Medulla oblongata (tissue), 1 donor: ENCODE measurements around the gene SIVA1.
A peak's percentile ranks its signal among the peaks of the same experiment; 100 is the strongest.
"Not testable (repeated sequence)": the region's sequence is repeated elsewhere in the genome, so short reads cannot be mapped to it uniquely, and the experiment has no call there.

ENCODE experiments used
- DNase-seq: peaks from one replicate; pipeline ENCODE4 v3.0.0-alpha.2; 2015; ENCODE audit errors: extremely low spot score

Gene SIVA1

DNA sequence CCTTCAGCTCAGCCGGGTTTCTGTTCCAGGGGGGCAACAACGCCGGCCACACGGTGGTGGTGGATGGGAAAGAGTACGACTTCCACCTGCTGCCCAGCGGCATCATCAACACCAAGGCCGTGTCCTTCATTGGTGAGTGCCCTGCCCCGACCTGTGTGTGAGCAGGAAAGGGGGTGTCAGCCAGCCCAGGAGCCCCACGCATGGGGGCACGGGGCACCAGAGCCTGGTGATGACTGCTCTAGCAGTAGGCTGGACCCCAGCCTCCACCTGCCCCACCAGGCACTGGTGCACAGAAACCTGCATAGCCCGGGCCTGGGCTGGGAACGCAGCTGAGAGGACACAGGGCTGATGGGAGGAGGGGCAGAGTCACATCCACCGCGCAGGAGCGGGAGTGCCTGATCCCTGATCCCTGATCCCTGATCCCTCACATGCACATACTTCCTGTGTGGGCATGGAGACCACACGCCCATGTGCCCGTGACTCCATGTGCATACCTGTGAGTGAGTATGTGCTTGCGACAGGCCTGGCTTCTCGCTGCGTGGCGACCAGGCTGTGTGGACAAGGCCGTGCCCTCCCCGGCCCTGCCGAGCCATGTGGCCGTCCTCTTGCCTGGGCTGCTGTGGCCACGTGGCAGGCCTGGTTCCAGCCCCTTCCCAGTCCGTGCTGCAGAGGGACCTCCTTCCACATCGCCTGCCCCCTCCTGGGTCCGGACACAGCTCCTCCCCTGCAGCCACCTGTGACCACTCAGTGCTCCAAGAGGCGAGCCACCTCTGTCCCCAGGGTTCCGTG, 17.8 kb upstream of the SIVA1 start:
- DNase-seq: no peak

DNA sequence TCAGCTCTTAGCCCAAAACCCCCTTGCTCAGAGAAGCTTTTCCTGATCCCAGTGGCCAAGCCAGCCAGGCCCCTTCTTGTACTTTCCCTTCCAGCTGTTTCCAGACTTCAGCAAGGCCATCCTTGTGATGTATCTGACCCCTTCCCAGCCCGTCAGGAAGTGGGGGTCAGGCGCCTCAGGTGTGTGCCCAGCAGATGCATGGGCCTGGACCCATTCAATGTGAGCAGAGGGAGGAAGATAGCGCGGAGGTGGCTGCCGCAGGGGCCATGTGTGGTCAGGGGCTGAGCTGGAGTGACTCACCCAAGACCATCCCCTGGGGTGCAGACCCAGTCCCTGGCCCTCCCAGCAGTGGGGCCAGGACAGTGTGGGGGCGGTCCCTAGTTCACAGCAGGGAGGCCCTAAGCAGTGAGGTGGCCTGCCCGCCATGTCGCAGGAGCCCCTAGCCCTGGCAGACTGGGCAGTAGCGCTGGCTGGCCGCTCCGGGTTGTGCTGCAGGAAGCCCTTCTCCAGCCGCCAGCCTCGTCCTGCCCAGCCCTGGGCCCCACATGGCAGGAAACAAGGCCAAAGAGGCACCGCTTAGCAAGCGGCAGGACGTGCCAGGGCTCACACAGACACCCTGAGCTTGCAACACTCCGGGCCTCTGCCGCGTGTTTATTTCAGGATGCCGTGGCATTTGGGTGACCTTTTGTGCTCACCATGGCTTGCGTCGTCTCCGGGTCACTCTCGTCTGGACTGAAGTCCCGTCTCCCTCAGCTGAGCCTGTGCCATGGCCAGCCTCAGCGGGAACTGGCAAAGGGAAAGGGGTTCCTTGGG, 16.9 kb upstream of the SIVA1 start:
- DNase-seq: peak; percentile 82

DNA sequence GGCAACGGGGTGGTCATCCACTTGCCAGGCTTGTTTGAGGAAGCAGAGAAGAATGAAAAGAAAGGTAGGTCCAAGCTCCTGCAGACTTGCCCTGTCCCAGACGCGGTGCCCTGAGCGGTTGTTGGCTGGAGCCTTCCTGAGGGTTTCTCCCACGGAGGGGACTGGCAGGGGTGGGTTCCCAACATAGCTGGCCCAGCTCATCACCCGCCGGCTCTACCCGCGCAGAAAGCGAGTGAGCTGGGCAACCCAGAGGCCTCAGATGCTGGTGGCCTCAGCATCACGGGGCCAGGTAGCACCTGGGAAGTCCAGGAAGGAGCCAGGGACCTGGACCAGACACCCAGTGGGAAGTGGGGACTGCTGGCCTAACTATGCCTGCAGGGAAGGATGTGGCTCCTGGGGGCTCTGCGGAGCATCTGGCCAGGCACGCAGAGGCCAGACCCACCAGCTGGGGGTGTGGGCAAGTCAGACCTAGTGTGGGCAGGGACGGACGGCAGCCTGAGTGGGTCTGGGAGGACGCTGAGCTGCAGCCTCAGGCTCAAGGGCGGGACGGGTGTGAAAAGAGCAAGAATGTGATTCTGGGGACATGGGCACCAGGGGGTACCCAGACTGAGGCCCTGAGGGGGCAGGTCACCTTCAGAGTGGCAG, 14.4 kb upstream of the SIVA1 start:
- no peak for DNase-seq

DNA sequence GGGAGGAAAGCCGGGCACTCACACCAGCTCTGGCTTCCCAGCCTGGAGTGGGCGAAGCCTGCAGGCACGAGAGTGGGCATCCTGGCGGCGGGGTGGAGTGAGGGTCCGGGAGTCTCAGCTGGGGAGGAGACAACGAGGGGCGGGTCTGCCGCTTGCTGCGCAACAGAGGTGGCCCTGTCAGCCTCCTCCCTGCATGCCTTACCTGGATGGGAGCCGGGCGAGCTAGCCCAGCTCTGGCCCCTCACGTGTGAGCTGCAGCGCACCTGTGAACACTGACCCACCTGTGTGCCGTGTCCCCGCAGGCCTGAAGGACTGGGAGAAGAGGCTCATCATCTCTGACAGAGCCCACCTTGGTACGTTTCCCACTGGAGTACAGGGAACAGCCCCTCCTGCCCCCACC, 13.9 kb upstream of the SIVA1 start:
- no peak for DNase-seq

DNA sequence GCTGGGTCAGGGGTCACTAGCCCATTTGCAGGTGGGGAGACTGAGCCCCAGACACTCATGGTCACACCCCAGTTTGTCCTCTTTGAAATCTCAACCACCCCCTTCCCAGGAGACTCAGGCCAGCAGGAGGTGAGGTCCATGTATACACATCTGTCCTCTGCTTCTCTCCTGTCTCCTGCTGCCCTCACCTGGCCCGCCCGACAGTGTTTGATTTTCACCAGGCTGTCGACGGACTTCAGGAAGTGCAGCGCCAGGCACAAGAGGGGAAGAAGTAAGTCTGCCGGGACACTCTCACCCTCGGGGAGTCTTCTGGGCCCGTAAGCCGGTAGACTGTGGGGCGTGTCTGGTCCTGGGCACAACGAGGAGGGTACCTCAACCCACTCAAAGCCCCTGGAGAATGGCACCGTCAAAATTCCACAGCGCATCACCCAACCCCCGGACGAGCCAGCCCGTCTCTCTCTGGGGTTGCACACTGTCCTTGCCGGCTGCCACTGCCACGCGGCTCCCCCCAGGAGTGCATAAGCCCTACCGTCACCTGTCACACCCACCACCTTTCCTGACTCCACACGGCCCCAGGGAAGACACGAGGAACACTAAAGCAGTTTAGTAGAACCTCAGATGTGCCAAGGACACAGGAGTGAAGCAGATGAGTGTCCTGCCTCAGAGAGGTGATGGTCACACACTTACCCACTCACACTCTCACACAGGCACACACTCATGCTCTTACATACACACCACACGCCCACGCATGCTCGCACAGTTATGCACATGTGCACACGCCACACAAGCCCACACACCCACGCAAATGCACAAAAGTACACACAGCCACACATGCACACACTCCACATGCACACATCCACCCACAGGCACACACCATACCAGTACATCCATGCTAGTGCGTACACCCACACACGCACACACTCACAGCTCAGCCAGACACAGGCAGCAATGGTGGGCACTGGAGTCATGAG, 13.1 kb upstream of the SIVA1 start:
- DNase-seq: no peak

DNA sequence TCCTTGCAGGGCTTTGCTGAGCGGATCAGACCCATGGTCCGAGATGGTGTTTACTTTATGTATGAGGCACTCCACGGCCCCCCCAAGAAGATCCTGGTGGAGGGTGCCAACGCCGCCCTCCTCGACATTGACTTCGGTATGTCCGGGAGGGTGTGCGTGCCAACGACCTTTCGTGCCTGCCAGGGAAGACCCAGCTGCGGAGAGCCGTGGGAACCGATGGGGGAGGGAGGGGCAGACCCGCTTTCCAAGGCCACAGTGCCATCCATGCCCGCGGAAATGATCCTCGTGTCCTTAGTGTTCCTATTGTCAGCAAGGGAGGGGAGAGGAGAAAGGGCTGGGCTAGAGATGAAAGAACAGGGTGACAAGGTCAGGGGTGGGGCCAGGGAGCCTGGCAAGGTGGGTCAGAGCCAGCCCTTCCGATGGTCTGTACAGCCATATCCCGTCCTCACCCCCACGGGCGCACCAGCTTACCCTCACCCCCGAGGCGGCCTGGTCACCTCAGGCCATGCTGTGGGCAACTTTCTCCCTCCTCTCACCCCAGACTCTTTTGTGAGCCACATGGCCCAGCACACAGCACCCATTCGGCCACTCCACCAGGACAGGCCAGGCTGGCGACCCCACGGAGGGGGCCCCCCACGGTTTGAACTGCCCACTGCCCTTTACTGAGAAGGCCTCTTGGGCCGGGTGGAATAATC, 11.7 kb upstream of the SIVA1 start:
- DNase-seq: no peak

DNA sequence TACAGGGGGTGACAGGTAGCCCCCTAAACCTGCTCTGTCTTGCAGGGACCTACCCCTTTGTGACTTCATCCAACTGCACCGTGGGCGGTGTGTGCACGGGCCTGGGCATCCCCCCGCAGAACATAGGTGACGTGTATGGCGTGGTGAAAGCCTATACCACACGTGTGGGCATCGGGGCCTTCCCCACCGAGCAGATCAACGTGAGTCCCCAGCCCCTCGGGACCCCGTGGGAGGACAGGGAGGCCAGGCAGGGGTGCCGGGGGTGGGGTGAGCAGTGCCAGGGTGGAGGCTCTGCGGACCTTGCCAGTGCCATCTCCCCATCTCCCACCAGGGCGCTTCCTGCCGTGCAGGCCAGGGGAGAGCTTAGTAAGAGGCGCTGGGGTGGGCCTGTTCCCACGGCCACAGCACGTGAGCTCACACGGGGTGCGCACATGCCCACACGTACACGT, 11.1 kb upstream of the SIVA1 start:
- DNase-seq: no peak

DNA sequence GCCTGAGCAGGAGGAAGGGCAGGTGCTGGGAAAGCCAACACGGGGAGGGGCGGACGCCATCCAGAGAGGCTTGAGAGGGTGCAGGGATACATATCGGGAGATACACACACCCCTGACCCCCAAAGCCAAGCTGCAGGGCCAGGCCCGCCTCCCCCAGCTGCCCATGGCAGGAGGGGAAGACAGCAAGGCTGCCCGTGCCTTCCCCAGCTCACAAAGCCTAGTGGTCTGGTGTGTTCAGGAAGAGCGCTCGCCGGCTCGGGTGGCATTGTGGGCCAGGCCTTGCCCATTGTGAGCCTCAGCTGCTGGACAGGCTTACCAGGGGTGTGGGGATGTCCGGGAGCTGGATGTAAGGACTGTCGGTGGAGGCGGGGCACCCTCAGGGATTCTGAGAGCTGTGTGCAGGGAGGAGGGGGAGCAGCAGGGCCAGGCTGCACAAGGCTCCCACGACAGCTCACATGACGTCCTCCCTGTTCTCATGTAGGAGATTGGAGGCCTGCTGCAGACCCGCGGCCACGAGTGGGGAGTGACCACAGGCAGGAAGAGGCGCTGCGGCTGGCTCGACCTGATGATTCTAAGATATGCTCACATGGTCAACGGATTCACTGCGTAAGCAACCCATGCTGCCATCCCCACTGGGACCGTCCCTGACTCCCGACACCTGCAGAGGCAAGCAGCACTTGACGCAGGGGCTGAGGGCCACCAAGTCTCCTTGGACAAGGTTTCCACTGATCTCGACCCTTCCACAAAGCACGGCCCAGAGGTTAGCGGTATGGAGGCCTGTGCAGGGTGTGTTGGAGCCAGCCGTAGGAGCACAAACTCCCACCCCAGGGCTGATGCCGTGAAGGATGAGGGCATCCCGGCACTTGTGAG, 10.1 kb upstream of the SIVA1 start:
- DNase-seq: no peak

DNA sequence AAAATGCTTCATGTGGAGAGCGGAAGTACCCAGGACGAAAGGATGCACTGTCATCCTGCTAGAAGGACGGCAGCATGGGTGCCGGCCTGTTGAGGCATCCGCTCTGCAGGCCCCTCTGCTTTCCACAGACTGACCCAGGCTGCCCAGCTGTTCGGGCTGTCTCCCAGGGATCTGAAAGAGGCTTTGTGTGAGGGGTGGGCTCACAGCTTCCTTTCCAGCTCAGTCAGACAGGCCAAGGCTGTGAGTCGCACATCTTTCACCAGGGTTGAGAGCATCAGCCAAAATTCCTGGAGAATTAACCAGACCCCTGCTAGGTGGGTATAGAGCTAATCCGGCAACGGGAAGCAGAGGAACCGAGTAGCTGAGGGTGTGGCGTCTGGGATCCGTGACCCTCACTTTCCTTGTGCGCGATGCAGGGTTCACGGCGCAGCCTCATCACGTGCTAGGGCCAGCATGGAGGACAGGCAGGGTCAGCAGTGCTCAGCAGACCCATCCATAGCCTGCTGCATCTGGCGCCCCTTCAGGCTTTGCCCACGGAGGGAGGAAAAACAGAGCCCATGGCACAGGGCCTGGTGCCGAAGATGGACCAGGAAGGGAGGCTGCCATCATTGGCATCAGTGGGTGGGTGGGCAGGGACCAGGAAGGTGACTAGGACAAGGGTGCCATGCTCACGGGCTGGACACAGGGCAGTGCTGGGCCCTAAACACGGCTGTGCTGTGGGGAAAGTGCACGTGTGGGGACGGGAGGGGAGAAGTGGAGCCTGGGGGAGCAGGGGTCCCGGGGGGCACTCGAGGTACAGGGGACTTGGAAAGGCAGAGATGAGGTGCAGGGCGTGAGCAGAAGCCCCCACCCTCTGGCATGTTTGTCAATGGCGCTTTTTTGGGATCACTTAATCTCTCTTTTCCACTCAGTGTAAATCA, 9.2 kb upstream of the SIVA1 start:
- peak; percentile 53 for DNase-seq

DNA sequence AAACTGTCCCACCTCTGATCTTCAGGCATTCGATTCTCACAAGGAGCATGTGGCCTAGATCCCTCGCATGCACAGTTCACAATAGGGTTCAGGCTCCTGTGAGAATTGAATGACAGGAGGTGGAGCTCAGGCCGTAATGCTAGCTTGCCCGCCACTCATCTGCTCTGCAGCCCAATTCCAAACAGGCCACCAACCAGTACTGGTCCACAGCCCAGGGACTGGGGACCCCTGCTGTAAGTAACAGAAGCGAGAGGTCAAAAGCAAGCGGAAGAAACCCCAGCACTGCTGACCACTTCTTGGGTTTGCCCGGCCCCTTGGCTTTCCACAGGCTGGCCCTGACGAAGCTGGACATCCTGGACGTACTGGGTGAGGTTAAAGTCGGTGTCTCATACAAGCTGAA, 8.5 kb upstream of the SIVA1 start:
- DNase-seq: no peak

DNA sequence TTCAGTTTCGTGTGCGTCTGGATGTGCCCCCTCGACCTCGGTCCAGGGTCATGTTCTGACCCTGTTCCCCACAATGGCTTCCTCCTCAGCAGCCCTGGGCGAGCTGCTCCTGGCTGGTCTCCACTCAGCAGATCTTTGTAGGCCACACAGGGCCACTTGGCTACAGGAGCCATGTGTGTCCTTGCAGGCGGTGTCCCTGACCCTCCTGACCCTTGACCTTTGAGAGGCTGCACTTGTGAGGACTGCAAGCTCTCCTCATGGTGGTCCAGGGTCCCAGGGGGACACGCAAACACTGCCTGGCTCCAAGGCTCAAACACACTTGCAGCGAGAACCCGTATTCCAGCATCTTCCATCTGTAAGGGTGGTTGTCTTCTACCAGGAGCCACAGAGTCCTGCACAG, 7.5 kb upstream of the SIVA1 start:
- DNase-seq: no peak

DNA sequence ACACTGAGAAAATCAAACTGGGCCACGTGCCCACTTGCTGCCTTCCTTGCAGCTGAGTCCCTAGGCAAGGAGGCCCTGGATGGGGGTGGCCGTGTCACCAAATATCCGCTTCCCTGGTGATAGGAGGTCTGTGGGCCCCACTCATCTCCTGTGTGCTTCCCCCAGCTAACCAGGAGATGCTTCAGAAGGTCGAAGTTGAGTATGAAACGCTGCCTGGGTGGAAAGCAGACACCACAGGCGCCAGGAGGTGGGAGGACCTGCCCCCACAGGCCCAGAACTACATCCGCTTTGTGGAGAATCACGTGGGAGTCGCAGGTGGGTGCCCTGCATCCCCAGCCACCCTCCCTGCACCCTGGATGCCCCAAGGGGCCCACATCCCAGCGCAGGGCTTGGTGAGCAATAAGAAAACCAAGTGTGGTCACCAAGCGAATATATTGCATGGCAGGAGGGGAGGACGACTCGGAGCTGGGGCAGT, 6.8 kb upstream of the SIVA1 start:
- no peak for DNase-seq

DNA sequence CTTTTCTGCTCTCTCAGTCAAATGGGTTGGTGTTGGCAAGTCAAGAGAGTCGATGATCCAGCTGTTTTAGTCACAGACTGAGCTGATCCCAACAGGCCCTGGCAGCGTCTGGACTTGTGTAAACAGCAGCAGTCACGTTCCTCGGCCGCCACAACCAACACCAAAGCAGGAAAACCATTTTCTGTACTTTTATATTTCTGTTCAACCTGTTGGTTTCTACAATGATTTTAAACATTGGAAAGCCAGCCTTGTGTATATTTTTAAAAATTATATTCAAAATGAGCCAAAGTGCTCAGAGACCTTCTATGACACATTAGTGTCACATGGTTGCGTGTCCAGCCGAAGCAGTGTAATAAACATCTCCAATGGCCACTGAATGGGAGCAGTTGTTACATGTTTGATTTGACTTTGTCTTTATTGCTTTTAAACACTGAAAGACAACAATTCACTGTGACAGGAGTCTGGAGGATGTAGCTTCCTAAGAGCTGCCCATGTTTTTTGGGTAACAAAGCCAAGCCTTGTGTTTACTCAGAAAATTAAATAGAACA, 5.9 kb upstream of the SIVA1 start:
- peak; percentile 48 for DNase-seq

DNA sequence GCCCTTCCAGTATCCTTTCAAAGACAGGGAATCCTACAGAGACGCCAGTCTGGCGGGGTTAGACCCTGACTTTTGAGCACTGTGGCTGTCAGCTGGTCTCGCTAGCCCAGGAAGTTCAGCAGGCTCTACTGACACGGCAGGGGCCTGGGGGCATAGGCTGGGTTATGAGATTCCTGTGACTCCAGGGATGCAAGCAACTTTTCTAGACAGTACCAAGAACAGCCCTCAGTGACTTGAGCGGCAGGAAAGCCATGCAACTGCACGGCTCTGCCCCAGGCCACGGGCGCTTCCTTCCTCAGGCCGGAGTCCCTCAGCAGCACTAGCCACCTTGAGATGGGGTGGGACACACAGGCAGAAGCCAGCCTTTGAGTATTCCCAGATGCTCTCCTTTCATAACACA, 5.1 kb upstream of the SIVA1 start:
- no peak for DNase-seq

DNA sequence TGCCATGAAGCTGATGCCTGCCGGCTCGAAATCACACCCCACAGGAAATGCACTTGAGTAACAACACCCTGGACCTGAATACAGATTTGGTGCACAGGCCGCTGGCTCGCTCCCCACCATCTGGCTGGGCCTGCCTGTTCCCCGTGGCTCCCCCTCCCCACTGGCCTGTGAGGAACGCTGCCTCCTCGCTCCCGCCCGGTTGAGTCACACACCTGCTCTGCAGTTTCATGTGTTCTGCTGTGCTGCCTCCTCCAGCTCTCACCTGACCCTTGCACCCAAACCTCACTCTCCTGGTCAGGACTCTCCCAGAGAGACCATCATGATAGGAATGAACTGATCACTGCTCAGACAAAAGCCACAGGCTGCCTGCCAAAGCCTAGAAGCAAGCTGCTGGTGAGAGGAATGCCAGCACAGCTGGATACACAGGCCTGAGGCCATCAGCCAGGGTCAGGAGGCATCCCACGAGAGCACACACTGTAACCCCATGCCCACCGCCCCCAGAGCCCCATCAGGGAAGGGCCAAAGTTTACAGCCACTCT, 3.8 kb upstream of the SIVA1 start:
- peak; percentile 61 for DNase-seq

DNA sequence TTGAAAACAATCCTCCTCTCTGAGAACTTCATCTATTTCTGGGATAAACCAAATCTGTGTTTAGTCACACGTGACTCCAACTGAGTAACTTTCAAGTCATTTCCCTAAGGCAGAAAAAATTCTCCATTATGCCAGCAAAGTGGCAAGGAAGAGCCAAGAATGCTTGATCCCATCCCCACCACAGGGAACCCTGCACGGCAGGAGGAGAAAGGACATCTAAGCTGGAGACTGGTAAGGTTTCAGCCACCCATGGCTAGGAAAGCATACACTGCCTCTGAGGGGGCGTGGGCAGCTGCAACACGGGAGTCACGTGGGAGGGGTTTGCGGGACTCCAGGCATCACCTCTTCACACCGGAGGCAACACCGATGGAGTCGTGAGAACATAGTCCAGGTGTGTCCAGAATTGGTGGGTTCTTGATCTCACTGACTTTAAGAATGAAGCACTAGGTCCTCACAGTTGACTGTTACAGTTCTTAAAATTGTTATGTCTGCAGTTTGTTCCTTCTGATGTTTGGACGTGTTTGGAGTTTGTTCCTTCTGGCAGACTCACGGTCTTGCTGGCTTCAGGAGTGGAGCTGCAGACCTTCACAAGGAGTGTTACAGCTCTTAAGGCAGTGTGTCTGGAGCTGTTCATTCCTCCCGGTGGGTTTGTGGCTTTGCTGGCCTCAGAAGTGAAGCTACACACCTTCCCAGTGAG, 2.7 kb upstream of the SIVA1 start:
- no peak for DNase-seq

DNA sequence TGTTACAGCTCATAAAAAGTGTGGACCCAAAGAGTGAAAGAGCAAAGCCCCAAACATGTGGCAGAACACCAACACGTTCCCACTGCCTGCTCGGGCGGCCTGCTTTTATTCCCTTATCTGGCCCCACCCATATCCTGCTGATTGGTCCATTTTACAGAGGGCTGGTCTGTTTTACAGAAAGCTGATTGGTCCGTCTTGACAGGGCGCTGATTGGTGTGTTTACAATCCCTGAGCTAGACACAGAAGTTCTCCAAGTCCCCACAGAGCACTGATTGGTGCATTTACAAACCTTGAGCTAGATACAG, 2.2 kb upstream of the SIVA1 start:
- not testable (repeated sequence) for DNase-seq
